RWPE1 (cell line): ENCODE data around the gene FETUB.
"Not testable (repeated sequence)": the region's sequence is repeated elsewhere in the genome, so short reads cannot be mapped to it uniquely, and the experiment has no call there.

ENCODE experiments used
- CTCF ChIA-PET: fragments of 350-600 bp; sonication (Branson Sonifier 250); formaldehyde crosslinking; extraction: SDS; loops from one replicate; lab custom pipeline; 2021; lab: Yijun Ruan, JAX
- POLR2A ChIA-PET: fragments of 400-600 bp; formaldehyde crosslinking; extraction: SDS; loops from one replicate; lab custom pipeline; 2020; ENCODE audit warnings: antibody characterized with exemption; ENCODE audit not compliant: low non-redundant PET; lab: Yijun Ruan, JAX
- DNase-seq: peaks from one replicate; pipeline ENCODE4 v3.0.0; 2012; ENCODE audit warnings: low spot score
- H3K27ac ChIP-seq: fragments of 450-650 bp; 2 replicates; pipeline ENCODE4 v1.5.1; 2017
- TF ChIP-seq, protein P1 (sequence below): fragments of 450-650 bp; conservative IDR thresholded peaks from 2 replicates; pipeline ENCODE4 v1.5.1; 2017; ENCODE audit warnings: low read depth, mild to moderate bottlenecking

Gene FETUB

DNA sequence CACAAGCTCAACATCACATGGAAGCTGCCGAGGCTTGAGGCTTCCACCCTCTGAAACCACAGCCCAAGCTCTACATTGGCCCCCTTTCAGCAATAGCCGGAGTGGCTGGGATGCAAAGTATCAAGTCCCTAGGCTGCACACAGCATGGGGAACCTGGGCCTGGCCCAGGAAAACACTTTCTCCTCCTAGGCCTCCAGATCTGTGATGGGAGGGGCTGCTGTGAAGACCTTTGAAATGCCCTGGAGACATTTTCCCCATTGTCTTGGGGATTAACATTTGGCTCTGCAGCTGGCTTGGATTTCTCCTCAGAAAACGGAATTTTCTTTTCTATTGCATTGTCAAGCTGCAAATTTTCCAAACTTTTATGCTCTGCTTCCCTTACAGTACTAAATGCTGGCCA lies 43.8 kb downstream of the FETUB start:
- H3K27ac ChIP-seq = no peak overlapping the region
- POLR2A ChIA-PET = no interaction called here
- no peak for DNase-seq
- CTCF ChIA-PET = no interaction called here
- TF ChIP-seq, protein P1, sequence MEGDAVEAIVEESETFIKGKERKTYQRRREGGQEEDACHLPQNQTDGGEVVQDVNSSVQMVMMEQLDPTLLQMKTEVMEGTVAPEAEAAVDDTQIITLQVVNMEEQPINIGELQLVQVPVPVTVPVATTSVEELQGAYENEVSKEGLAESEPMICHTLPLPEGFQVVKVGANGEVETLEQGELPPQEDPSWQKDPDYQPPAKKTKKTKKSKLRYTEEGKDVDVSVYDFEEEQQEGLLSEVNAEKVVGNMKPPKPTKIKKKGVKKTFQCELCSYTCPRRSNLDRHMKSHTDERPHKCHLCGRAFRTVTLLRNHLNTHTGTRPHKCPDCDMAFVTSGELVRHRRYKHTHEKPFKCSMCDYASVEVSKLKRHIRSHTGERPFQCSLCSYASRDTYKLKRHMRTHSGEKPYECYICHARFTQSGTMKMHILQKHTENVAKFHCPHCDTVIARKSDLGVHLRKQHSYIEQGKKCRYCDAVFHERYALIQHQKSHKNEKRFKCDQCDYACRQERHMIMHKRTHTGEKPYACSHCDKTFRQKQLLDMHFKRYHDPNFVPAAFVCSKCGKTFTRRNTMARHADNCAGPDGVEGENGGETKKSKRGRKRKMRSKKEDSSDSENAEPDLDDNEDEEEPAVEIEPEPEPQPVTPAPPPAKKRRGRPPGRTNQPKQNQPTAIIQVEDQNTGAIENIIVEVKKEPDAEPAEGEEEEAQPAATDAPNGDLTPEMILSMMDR = no peak

DNA sequence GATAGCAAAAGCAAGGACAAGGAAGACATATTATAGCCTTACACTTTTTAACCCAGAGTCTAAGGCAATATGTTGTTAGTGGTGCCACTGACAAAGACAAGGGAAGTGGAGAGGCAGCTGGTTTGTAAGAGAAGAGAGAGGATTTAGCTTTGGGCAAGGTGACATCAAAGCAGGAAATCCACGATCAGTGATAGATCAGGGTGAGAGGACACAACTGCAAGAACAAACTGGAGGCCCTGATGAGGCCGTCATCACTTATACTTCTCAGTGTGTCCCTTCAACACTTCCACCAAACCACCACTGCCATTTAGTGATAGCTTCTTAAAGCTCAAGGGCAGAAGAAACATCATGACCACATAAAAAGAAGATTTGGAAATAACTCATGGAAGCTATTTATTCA lies 46.3 kb downstream of the FETUB start:
- POLR2A ChIA-PET = interaction anchor here (0.7 kb wide), 1 partner anchor 390 kb away, joined by 6 read pairs; no protein-coding TSS in a partner anchor
- DNase-seq, H3K27ac ChIP-seq, CTCF ChIA-PET: not testable (repeated sequence)

DNA sequence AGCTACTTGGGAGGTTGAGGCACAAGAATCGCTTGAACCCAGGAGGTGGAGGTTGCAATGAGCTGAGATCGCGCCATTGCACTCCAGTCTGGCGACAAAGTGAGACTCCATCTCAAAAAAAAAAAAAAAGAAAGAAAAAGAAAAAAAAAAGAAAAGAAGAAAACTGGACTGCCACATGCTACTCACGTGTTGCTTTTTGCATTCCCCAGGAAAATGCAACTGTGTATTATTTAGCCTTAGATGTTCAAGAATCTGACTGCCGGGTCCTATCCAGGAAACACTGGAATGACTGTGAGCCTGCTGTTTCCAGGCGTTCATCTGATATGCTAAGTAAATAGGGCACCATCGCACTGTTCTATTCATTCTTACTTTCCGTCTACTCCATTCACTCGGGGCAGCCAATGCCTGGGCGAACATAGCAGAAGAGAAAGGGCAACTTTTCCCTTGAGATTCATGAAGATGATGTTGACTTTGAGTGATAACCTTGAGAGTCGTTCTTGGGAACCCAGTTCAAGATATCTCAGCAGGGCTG lies 47.0 kb downstream of the FETUB start:
- POLR2A ChIA-PET = interaction anchor here (0.6 to 0.7 kb wide), 2 partner anchors 65 to 390 kb away, joined by 4 to 6 read pairs; no protein-coding TSS in a partner anchor
- no peak for DNase-seq
- TF ChIP-seq, protein P1 = no peak
- CTCF ChIA-PET = no interaction called here
- H3K27ac ChIP-seq = no peak overlapping the region

DNA sequence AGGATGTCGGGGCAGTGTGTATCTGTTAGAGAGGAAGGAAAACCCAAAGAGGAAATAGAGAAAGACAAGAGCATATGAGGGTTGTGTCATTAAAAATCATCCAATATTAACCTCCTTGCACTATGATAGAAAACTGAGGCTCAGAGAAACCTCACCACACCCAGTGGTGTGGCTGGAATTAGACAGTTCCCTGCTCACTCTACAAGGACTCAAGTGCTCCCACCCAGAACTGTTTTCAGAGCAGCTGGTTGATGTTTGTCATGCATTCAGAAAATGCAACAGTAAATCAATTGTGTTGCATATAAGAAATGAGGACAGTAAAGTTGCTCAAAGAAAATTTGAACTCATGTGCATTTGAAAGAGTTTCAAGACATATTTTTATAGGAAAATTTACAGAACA lies 50.1 kb downstream of the FETUB start:
- DNase-seq, CTCF ChIA-PET, H3K27ac ChIP-seq, POLR2A ChIA-PET: not testable (repeated sequence)

DNA sequence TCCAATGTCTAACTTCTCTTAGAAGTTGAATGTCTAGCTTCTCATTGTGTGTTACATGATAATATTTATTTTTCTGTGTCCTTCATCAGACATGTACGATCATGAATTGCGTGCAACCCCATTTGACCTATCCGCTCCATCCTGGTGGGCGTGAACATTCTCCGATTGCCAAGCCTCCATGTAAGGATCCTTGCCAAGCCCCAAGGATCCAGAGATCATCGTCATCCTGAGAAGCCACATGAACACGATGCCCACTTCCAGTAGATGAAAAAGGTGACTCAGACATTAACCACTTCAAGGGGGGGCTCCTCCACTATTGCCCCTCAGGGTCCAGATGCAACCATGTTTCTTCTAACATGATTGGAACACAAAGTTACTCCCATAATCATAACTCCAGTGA lies 51.5 kb downstream of the FETUB start:
- POLR2A ChIA-PET = no interaction called here
- TF ChIP-seq, protein P1 = no peak
- no peak for DNase-seq
- H3K27ac ChIP-seq = no peak overlapping the region
- CTCF ChIA-PET = interaction anchor here (0.6 kb wide), 1 partner anchor 401 kb away, joined by 3 read pairs; no protein-coding TSS in a partner anchor

DNA sequence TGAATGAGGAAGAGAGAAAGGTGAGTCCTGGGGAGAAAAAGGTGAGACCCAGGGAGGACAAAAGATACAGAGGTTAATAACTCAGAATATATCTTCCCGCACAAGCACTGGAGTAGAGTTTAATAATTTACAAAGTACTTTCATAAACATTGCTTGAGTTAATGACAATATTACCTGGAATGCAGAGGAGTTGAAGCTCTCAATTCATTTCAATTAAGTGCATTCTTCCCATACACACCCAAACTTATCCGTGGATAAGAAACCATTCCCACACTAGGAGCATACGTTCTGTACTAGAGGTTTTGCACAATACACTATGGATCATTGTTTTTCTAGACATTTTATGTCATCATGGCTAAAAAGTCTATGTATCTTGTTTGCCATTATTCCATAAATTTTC lies 53.6 kb downstream of the FETUB start:
- H3K27ac ChIP-seq = no peak overlapping the region
- CTCF ChIA-PET = no interaction called here
- POLR2A ChIA-PET = no interaction called here
- TF ChIP-seq, protein P1 = no peak
- DNase-seq = no peak

DNA sequence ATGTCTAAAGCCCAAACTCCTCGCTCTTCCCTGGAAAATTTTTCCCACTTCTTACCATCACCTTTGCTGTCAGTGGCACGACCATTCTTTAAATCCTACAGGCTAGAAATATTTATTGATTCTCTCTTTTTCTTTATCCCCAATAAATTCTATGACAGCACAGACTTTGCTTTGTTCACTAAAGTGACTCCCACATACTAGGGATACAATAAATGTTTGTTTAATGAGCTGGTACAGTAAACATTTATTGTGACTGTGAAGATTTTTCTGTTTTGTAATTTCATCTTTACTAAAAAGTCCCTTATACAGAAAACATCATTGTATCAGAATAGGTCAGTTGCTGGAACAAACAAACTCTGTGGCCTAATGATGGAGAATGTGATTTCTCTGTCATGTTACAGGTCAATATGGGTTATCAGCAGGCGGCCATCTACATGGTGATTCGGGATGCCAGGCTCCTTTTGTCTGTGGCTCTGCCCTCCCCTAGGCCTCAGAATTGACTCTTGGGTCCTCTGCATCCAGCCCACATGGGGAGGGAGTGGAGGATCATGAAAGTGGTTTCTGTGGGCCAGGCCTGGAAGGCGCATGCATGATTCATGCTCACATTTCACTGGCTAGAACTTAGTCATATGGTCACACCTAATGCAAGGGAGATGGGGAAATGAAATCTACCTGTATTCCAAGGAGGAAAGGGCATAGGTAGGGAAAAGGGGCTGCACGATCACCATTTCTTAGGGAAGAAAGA lies 54.3 kb downstream of the FETUB start:
- DNase-seq = peak; percentile 27
- TF ChIP-seq, protein P1 = no peak
- H3K27ac ChIP-seq = no peak overlapping the region
- ChIA-PET CTCF (no interaction called here), POLR2A (no interaction called here)
